Activated effector memory CD4-positive, alpha-beta T cell treated with Interleukin-2 at 50 U/mL for 16 hours (primary cell): ENCODE results near the gene ELOA.
A peak's percentile ranks its signal among the peaks of the same experiment; 100 is the strongest.
"Not testable (repeated sequence)": the region's sequence is repeated elsewhere in the genome, so short reads cannot be mapped to it uniquely, and the experiment has no call there.

Experiments used
- DNase-seq: peaks from one replicate; pipeline ENCODE4 v3.0.0-alpha.2; 2020

Gene ELOA

DNA sequence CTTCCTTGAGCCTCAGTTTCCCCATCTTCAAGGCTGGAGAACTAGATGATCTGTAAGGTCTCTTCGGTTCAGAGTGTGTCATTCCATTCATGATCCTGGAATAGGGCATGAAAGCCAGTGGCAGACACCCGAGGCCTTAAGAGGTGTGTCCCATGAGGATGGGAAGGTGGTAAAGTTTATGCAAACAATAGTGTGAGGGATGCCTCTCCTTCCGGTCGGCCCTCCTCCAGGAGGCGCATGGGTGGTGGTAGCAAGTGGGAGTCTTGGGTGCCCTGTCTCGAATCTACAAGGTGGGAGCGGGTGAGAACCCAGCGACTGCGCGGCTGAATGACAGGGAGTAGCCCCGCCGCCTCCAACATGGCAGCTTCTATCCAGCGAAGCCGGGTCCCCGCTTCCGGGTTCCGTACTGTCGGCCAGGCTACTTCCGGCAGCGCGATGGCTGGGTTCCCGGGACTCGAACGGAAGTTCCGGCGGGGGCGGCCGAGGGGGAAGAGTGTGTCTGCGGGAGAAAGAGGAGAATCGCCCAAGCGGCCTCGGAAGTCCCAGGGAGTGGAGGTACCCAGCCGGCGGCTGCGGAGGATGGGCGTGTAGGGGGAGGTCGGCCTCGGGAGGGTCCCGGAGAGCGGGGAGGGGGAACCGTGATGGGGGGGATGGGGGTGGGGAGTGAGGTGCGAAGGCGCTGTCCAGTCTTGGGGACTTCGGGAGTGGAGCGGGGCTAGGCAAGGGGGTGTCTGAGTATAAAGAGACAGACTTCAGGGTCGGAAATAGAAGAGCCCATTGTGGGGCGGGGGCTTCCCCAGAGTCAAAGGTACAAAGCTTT lies 47.6 kb downstream of the ELOA start, which contains the start of gene LYPLA2:
Gene LYPLA2, plus strand, starts transcription at position 450 of the 820 bp plus-strand sequence. CDS start 1,538 bp downstream, outside the sequence.
- DNase-seq, result peak; percentile 80

DNA sequence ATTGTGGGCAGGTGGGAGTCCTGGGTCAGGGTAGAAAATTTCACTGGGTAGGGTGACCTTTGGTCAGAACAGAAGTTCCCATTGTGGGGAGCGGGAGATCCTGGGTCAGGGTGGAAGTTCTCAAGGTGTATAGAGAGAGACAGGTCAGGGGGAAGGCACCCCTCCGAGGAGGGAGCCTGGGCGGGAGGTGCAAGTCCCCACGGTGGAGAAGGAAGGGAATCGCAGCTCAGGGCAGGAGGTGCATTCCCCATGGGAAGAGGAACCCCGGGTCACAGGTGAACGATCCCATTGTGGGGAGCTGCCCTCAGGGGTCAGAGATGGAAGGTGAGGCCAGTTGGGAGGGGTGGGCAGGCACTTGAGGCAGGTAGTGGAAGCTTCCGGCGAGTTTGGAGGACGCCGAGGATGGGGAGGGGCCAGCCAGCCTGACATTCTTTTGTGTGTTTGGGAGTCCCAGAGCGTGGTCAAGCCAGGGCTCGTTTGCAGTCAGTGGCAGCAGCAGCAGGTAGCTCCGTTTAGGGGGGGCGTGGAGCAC lies 48.3 kb downstream of the ELOA start:
- peak; percentile 14 for DNase-seq

- DNase-seq, result no peak
Observed at GRCh38 chr1:23792151-23792945, 49.1 kb downstream of the ELOA start.

DNA sequence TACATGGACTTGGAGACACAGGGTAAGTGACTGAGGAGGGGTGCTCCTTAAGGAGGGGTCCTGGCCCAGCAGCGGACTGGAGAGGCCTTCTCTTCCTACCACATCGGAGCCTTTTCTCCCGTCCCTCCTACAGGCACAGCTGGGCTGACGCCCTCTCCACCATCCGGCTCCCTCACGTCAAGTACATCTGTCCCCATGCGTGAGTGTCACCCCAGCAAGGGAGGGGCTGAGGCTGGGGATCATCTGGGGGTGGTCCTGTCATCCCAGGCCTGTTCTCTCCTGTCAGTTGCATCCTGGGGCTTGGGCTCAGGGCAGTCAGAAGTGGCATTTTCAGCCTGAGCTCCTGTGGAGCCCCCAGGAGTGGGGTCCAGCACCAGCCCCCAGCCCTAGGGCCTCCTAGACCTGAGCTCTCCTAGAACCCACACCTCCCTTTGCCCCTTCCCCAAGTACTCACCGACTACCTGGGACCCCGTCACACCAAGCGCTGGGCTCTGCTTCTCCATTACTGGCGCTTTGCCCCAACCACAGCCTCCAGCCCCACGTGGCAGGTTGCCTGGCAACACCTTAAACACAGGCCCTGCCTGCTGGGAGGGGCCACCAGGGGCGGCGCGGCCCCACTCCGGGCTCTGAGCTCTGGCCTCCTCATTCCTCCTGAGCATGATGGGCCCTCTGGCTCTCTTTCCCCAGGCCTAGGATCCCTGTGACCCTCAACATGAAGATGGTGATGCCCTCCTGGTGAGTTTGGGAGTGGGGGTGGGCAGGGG lies 49.9 kb downstream of the ELOA start:
- DNase-seq, result peak; percentile 14

- DNase-seq, result no peak
Observed at GRCh38 chr1:23793861-23794731, 50.8 kb downstream of the ELOA start.

DNA sequence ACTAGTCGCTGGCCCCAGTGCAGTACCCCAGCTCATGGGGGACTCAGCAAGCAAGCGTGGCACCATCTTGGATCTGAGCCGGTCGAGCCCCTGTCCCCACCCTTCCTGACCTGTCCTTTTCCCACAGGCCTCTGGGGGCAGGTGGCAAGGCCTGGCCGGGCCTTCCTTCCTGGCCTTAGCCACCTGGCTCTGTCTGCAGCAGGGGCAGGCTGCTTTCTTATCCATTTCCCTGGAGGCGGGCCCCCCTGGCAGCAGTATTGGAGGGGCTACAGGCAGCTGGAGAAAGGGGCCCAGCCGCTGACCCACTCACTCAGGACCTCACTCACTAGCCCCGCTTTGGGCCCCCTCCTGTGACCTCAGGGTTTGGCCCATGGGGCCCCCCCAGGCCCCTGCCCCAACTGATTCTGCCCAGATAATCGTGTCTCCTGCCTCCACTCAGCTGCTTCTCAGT lies 51.5 kb downstream of the ELOA start:
- not testable (repeated sequence) for DNase-seq

- DNase-seq, result no peak
Observed at GRCh38 chr1:23795676-23796465, 52.6 kb downstream of the ELOA start.

DNA sequence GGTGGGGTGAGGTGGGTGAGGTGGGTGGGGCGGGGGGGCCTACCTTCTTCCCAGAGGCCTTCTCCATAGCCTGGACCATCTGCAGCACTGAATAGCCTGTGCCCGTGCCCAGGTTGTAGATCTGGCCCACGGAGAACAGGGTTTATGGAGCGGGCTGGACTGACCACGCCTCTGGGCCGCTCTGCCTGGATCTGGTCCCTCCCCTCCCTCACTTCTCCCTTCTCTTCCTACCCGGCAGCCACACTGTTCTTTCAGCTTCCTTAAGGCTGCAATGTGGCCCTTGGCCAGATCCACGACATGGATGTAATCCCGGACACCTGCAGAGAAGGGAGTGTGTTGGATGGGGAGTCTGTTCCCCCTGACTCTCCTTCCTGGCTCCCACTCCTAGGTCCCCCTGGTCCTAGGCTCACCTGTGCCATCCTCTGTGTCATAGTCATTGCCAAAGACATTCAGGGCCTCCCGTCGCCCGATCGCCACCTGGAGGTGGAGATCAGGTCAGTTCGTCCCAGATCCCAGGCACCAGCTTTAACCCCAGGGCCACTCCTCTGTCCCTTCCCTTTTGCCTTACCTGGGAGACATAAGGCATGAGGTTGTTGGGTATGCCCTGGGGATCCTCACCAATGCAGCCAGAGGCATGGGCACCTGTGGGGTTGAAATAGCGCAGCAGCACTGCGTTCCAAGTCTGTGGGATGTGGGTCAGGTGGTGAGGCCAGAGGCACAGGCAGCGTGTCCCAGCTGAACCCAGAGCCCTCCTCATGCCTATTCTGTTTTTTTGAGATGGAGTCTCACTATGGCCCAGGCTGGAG lies 53.4 kb downstream of the ELOA start:
- no peak for DNase-seq

DNA sequence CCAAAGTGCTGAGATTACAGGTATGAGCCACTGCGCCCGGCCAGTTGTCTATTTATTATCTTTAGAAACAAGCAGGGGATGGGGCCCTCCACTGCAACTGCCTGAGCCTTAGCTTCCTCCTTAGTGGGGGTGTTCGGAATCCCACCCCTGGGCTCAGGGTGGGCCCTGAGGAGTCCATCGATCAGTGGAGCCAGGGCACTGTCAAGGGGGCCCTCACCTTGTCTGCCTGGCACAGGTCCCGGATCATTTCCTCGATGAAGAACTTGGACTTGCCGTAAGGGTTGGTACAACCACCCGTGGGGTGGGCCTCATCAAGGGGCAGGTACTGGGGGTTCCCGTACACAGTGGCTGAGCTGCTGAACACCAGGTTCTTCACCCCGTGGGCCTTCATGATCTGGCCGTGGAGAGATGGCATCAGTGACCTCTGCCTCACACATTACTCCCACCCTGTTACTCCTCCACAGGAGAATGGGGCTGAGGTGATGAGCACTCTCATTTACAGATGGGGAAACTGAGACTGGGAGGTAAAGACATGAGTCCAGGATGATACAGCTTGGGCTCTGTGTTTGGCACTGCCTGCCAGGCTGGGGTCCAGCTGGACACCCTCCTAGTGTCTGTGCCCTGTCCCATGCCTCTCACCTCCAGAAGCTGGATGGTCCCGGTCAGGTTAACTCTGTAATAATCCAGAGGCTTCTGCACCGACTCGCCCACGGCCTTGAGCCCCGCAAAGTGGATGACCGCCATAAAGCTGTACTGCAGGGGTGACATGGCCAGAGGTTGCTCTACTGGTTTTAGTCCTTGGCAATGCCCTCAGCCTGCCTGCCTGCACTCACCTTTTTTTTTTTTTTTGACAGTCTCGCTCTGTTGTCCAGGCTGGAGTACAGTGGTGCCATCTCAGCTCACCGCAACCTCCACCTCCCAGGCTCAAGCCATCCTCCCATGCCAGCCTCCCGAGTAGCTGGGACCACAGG lies 54.5 kb downstream of the ELOA start:
- DNase-seq, result no peak

DNA sequence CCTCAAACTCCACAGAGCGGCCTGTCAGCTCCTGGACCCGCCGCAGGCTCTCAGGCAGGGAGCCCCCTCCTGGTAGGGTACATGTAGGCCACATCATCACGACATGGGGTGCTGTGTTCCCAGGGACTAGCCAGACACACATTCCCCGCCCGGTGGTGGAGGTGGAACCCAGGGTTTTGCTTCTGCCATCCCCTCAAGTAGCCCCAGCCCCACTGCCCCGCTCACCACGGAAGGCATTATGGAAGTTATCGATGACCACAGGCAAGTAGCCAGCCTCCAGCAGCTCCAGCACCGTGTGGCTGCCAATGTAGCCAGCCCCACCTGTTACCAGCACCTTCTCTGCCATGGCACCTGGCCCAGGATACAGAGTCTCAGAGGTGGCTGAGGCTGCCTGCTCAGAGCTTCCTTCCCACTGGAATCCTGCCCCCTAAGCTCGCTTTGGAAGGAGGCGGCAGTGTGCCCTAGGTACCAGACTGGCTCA lies 55.4 kb downstream of the ELOA start:
- no peak for DNase-seq

GRCh38 chr1:23799255-23799569 lies 55.9 kb downstream of the ELOA start:
- DNase-seq, result no peak

- peak; percentile 12 for DNase-seq
Observed at GRCh38 chr1:23799570-23800399, 56.5 kb downstream of the ELOA start.

GRCh38 chr1:23800400-23801337 lies 57.4 kb downstream of the ELOA start, which contains the start of gene GALE:
GALE (minus strand) TSS chr1:23800754; CDS start chr1:23799007, 1,747 bp downstream.
- DNase-seq, result peak; percentile 97

- DNase-seq, result no peak
Observed at GRCh38 chr1:23801338-23801748, 58.1 kb downstream of the ELOA start.

DNA sequence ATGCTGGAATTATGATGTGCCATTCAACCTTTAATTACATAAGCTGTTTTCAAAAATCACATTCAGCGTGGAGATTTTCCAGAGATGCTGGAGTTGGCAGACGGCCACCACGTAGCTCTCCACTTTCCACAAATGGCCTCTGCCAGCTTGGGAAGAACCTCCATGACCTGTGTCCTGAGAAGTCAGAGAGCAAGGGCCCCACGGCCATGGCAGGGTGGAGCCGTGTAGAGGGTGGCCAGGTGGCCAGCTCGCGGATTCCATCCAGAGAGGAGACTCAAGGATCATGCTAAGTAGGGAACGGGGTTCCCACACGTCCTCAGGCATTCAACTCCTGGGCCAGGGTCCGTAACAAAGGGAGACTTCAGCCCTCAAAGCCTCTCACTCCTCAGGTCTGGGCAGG lies 58.6 kb downstream of the ELOA start:
- no peak for DNase-seq

DNA sequence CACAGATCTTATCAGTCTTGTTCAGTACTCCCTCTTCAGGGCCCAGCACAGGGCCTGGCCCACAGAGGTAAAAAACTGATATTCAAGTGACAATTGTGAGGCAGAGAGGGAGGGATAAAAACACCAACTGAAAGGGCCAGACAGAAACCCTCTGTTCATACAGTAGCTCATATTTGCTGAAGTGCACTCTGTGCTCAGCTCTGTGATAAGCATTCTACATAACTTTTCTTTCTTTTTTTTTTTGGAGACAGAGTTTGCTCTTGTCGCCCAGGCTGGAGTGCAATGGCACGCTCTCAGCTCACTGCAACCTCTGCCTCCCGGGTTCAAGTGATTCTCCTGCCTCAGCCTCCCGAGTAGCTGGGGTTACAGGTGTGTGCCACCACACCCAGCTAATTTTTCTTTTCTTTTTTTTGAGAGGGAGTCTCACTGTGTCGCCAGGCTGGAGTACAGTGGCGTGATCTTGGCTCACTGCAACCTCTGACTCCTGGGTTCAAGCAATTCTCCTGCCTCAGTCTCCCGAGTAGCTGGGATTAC lies 59.6 kb downstream of the ELOA start:
- DNase-seq, result not testable (repeated sequence)
